ENCODE measurements around the gene UBE2F.

GRCh38 chr2:238085899-238086298 lies 119.1 kb downstream of the UBE2F start:
- TF ChIP-seq, protein P1, sequence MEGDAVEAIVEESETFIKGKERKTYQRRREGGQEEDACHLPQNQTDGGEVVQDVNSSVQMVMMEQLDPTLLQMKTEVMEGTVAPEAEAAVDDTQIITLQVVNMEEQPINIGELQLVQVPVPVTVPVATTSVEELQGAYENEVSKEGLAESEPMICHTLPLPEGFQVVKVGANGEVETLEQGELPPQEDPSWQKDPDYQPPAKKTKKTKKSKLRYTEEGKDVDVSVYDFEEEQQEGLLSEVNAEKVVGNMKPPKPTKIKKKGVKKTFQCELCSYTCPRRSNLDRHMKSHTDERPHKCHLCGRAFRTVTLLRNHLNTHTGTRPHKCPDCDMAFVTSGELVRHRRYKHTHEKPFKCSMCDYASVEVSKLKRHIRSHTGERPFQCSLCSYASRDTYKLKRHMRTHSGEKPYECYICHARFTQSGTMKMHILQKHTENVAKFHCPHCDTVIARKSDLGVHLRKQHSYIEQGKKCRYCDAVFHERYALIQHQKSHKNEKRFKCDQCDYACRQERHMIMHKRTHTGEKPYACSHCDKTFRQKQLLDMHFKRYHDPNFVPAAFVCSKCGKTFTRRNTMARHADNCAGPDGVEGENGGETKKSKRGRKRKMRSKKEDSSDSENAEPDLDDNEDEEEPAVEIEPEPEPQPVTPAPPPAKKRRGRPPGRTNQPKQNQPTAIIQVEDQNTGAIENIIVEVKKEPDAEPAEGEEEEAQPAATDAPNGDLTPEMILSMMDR (IDR thresholded peaks at IDR 0.05; ENCODE audit: insufficient read depth, low read length), result no peak
- TF ChIP-seq POLR2AphosphoS5 (IDR thresholded peaks at IDR 0.05; ENCODE audit: low read depth) (no peak), REST (IDR thresholded peaks at IDR 0.05; ENCODE audit: insufficient replicate concordance, low read depth) (no peak), GABPA (IDR thresholded peaks at IDR 0.05; ENCODE audit: low read depth) (no peak), SPI1 (IDR thresholded peaks at IDR 0.05; ENCODE audit: borderline replicate concordance, low read depth) (no peak)

Data from HL-60 (cell line).